Spleen (tissue), 7 donors: ENCODE data around the gene DRD5.
"Not testable (repeated sequence)": the region's sequence is repeated elsewhere in the genome, so short reads cannot be mapped to it uniquely, and the experiment has no call there.

ENCODE experiments used
- POLR2A ChIP-seq, 3 donors: fragments of 450-650 bp; IDR thresholded peaks; one replicate each; pipeline ENCODE4 v1.5.1; 2017; ENCODE audit warnings: antibody characterized with exemption in 3 of 3, mild to moderate bottlenecking in 1 of 3
- POLR2AphosphoS5 ChIP-seq, 3 donors: sonication (generic); formaldehyde crosslinking; IDR thresholded peaks; one replicate each; pipeline ENCODE4 v1.5.1; 2017; ENCODE audit warnings: antibody characterized with exemption in 3 of 3
- TF ChIP-seq, protein P1 (sequence below), 11 experiments: fragments of 200-600 bp in 7 of 11; fragments of 450-650 bp in 4 of 11; sonication (generic) in 4 of 11; IDR thresholded peaks in 8 of 11; conservative IDR thresholded peaks in 3 of 11; 1 replicate in 7 of 11; 2 replicates in 4 of 11; pipeline versions ENCODE4 v1.4.0 to v1.8.0; 2016 to 2021; ENCODE audit warnings: antibody characterized with exemption in 11 of 11, inconsistent platforms in 4 of 11, mild to moderate bottlenecking in 1 of 11
- donor health status: DM: no; HTN: no; CAD: no; lungs with moderate emphysema.
- donor health status: DM: no; HTN: no; CAD: no.
- donor health status: DM: no; HTN: no; CAD: no.

DNA sequence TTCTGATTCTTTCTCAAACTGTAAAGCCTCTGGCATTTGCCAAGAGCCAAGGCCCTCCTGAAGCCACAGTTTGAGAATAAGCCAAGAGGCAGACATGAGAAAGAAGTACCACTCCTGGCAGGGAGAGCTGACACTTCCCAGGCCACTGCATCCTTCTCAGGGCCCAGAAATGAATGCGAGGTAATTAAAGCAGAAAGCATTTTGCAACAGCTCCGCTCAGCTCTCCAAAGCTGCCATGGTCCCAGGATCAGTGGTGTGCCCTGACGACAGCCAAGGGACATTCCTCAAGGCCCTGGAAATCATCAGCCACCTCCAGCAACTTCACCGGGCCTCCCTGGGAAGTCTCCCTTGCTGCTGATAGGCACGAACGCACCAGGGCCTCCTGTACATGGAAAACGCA lies 44.2 kb upstream of the DRD5 start:
- TF ChIP-seq, protein P1, sequence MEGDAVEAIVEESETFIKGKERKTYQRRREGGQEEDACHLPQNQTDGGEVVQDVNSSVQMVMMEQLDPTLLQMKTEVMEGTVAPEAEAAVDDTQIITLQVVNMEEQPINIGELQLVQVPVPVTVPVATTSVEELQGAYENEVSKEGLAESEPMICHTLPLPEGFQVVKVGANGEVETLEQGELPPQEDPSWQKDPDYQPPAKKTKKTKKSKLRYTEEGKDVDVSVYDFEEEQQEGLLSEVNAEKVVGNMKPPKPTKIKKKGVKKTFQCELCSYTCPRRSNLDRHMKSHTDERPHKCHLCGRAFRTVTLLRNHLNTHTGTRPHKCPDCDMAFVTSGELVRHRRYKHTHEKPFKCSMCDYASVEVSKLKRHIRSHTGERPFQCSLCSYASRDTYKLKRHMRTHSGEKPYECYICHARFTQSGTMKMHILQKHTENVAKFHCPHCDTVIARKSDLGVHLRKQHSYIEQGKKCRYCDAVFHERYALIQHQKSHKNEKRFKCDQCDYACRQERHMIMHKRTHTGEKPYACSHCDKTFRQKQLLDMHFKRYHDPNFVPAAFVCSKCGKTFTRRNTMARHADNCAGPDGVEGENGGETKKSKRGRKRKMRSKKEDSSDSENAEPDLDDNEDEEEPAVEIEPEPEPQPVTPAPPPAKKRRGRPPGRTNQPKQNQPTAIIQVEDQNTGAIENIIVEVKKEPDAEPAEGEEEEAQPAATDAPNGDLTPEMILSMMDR (IDR thresholded peaks at IDR 0.05 in 8 of 11, conservative IDR thresholded peaks at IDR 0.05 in 3 of 11) = not testable (repeated sequence)
- TF ChIP-seq POLR2A, POLR2AphosphoS5 (IDR thresholded peaks at IDR 0.05): not testable (repeated sequence)
